Suprapubic skin (tissue), 4 donors: ENCODE results near the gene CEP350.
"Not testable (repeated sequence)": the region's sequence is repeated elsewhere in the genome, so short reads cannot be mapped to it uniquely, and the experiment has no call there.

Source experiments
- EP300 ChIP-seq: sonication (generic); formaldehyde crosslinking; IDR thresholded peaks from one replicate; pipeline ENCODE4 v1.6.1; 2017; ENCODE audit warnings: antibody characterized with exemption
- POLR2AphosphoS5 ChIP-seq, 3 donors: sonication (generic); formaldehyde crosslinking; IDR thresholded peaks; one replicate each; pipeline ENCODE4 v1.6.1; 2017; ENCODE audit warnings: antibody characterized with exemption in 3 of 3

GRCh38 chr1:179962168-179962567 lies 7.6 kb downstream of the CEP350 start:
- not testable (repeated sequence) for TF ChIP-seq EP300; POLR2AphosphoS5 (IDR thresholded peaks at IDR 0.05)
